Progenitor cell of endocrine pancreas (in vitro differentiated cells): Measurements from ENCODE around the gene SGPP2. TPM values are rescaled to one million over a fixed set of nuclear protein-coding genes. Genes with fewer than 3 reads are reported as not detected.

Source experiments
- DNase-seq: peaks from one replicate; pipeline ENCODE4 v3.0.0; 2021; ENCODE audit warnings: low spot score; ENCODE audit not compliant: unreplicated experiment
- H3K27ac Mint-ChIP-seq: 2 replicates; pipeline ENCODE4 v1.8.0; 2021; ENCODE audit warnings: mild to moderate bottlenecking, moderate library complexity, mixed read lengths
- H3K27me3 Mint-ChIP-seq: 2 replicates; pipeline ENCODE4 v1.8.0; 2021; ENCODE audit warnings: mixed read lengths
- H3K36me3 Mint-ChIP-seq: 2 replicates; pipeline ENCODE4 v1.8.0; 2022; ENCODE audit warnings: mixed read lengths; ENCODE audit not compliant: insufficient read depth
- H3K4me1 Mint-ChIP-seq: 2 replicates; pipeline ENCODE4 v1.8.0; 2021; ENCODE audit warnings: low read depth, mixed read lengths
- H3K4me3 Mint-ChIP-seq: 2 replicates; pipeline ENCODE4 v1.8.0; 2021; ENCODE audit warnings: low read depth, mild to moderate bottlenecking, moderate library complexity, mixed read lengths
- H3K9me3 Mint-ChIP-seq: 2 replicates; pipeline ENCODE4 v1.8.0; 2021; ENCODE audit warnings: low read depth, mixed read lengths
- total RNA-seq: library from RNA; stranded (reverse); gene quantifications from 2 replicates; pipeline ENCODE4 v1.2.1, GENCODE V29; 2021
- TF ChIP-seq, protein P1 (sequence below): fragments of 200-600 bp; sonication (generic); IDR thresholded peaks from one replicate; pipeline ENCODE4 v1.5.0; 2021; ENCODE audit warnings: antibody characterized with exemption, mild to moderate bottlenecking; ENCODE audit not compliant: unreplicated experiment

Gene SGPP2
- total RNA-seq, 1 donor from 2014 or later, result 19.8 TPM

DNA sequence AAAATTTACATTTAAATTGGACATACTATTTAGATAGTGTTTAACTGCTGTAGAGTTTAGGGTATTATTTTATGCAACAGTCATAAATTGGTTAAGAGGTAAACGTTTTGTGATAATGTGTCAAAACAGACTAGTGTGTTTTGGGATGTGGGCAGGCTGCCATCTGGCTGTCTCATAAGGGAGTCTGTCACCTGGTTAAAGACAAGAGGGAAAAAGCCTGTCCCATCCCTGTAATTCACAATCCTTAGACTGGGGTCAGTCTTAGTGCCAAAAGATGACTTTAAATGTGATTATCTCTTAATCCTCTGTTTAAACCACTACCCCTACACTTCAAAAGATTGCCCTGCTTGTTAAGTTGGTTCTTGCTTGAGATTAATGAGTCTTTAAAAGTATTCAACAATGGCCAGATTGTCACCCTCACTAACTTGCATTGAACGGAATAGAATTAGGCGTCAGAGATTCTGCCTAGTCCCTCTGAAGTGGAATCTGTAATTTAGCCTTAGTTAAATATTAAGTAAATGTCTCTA lies 59.2 kb downstream of the SGPP2 start:
- no peak overlapping the region for H3K27ac Mint-ChIP-seq
- no peaks in the 10 kb centered on the region for H3K36me3 Mint-ChIP-seq
- peaks cover 19% of the 10 kb centered on the region for H3K27me3 Mint-ChIP-seq
- no peaks in the 10 kb centered on the region for H3K9me3 Mint-ChIP-seq
- no peak overlapping the region for H3K4me3 Mint-ChIP-seq
- H3K4me1 Mint-ChIP-seq, result peaks cover 11% of the 10 kb centered on the region
- TF ChIP-seq, protein P1, sequence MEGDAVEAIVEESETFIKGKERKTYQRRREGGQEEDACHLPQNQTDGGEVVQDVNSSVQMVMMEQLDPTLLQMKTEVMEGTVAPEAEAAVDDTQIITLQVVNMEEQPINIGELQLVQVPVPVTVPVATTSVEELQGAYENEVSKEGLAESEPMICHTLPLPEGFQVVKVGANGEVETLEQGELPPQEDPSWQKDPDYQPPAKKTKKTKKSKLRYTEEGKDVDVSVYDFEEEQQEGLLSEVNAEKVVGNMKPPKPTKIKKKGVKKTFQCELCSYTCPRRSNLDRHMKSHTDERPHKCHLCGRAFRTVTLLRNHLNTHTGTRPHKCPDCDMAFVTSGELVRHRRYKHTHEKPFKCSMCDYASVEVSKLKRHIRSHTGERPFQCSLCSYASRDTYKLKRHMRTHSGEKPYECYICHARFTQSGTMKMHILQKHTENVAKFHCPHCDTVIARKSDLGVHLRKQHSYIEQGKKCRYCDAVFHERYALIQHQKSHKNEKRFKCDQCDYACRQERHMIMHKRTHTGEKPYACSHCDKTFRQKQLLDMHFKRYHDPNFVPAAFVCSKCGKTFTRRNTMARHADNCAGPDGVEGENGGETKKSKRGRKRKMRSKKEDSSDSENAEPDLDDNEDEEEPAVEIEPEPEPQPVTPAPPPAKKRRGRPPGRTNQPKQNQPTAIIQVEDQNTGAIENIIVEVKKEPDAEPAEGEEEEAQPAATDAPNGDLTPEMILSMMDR, result no peak
- no peak for DNase-seq

DNA sequence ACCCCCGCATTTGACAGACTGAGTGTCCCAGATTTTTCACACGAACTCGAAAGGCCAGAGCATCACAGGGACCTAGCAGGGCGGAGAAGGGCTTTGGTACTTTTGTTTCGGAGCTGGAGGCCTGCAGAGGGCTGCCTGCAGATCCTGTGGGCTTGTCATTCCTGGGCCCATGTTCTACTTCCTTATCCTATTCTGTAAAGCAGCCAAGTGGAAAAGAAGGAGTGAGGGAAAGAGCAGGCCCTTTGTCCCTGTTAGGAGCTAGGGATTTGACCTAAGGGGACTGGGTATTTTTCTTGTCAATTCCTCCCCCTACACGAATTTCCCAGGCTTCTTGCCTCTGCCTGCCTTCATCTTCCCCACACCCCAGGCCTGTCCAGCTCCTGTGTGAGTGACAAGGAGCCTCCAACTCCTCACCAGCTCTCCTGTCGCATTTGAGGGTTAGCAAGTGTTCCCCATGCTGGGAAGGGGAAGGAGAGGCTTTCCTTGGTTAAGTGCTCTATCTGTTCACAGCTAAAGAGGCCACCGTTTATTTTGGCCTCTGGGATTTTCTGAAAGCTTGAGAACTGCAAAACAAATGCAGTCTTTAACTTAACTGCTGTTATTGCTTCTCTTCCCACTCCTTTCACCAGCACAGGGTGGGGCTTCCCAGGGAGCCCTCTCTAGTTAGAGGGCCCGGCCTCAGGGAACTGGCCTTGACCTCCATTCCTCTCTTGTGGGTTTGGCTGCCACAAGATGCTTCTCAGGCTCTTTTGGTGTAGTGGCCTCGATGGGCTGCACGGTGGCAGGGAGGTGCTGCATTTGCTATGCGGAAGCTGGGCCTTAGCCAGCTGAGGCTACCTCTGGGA lies 61.2 kb downstream of the SGPP2 start:
- TF ChIP-seq, protein P1, result no peak
- H3K27ac Mint-ChIP-seq, result peak overlapping the region; percentile 19

DNA sequence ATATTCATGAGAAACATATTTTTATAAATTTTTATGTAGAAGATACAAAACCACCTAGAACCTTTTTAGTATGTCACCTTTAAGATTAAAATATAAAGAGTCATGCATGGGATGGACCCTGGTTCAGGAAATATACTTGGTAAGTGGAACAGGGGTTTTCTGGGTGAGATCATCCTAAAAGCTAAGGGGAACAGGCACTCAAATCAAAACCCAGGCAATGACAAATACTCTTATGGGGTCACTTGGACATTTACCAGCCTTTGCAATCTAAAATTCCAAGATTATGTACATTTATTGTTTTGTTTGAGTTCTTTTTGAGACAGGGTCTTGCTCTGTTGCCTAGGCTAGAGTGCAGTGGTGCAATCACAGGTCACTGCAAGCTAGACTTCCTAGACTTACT lies 65.8 kb downstream of the SGPP2 start:
- Mint-ChIP-seq H3K27ac (no peak overlapping the region), H3K36me3 (peaks cover 10% of the 10 kb centered on the region), H3K27me3 (peaks cover under 1% of the 10 kb centered on the region), H3K4me3 (no peak overlapping the region), H3K9me3 (peaks cover 15% of the 10 kb centered on the region), H3K4me1 (no peaks in the 10 kb centered on the region)
- TF ChIP-seq, protein P1, result no peak
- no peak for DNase-seq

More for the DNA sequence above, 61.2 kb downstream of the SGPP2 start:
- H3K4me3 Mint-ChIP-seq, result no peak overlapping the region
- no peaks in the 10 kb centered on the region for H3K36me3 Mint-ChIP-seq
- DNase-seq, result no peak
- H3K4me1 Mint-ChIP-seq, result peaks cover 11% of the 10 kb centered on the region
- no peaks in the 10 kb centered on the region for H3K9me3 Mint-ChIP-seq
- H3K27me3 Mint-ChIP-seq, result peaks cover 19% of the 10 kb centered on the region

DNA sequence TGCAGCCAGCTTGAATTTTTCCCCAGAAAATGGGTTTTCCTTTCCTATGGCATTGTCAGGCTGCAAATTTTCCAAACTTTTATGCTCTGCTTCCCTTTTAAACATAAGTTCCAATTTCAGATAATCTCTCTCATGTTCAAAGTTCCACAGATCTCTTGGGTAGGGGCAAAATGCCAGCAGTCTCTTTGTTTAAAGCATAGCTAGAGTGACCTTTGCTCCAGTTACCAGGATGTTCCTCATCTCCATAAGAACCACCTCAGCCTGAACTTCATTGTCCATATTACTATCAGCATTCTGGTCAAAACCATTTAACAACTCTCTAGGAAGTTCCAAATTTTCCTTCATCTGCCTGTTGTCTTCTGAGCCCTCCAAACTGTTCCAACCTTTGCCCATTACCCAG lies 68.3 kb downstream of the SGPP2 start:
- H3K36me3 Mint-ChIP-seq, result peaks cover 10% of the 10 kb centered on the region
- peaks cover 12% of the 10 kb centered on the region for H3K4me1 Mint-ChIP-seq
- peaks cover 15% of the 10 kb centered on the region for H3K9me3 Mint-ChIP-seq
- H3K4me3 Mint-ChIP-seq, result no peak overlapping the region
- H3K27me3 Mint-ChIP-seq, result no peaks in the 10 kb centered on the region
- no peak overlapping the region for H3K27ac Mint-ChIP-seq
- no peak for DNase-seq
- TF ChIP-seq, protein P1, result no peak

DNA sequence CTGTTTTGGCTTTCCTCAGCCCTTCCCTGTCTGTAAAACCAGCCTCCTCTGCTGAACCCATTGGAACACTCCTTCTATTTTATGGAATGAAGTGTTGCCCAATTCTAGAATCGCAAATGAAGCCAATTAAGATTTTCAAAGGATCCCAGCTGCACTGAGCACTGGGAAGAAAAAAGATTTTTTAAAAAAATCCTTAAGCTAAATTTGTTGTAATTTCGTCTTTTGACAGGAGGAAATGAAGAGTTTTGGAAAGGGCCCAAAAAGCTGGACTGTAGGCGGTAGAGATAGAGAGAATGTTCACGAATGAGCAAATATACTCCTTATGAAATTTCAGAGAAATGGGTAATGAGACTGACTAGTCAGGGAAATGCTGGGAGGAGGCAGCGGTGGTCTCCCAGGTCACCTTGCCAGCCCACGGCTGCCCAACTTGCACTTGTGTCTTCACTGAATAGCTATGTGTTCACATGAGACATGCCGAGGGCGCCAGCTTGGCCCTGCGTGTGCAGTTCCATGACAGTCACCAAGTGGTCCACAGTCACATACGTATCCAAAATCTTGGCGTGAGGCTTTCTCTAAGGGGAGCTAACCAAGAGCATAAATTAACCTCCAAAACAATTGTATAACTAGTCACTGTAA lies 69.9 kb downstream of the SGPP2 start:
- Mint-ChIP-seq H3K4me1 (peaks cover 20% of the 10 kb centered on the region), H3K36me3 (peaks cover 10% of the 10 kb centered on the region), H3K4me3 (no peak overlapping the region), H3K27me3 (no peaks in the 10 kb centered on the region), H3K27ac (peak overlapping the region; percentile 25), H3K9me3 (peaks cover 15% of the 10 kb centered on the region)
- TF ChIP-seq, protein P1, result no peak
- no peak for DNase-seq
